ENCODE measurements around the gene C15orf39.

The C15orf39 gene

GRCh38 chr15:75193976-75194375 lies 7.7 kb upstream of the C15orf39 start:
- Histone ChIP-seq H3K27ac (ENCODE audit: low read depth, low read length) (no peak overlapping the region), H3K27me3 (ENCODE audit: control insufficient read depth, insufficient read depth, low read length) (no peaks in the 10 kb centered on the region), H3K4me1 (ENCODE audit: control insufficient read depth, insufficient read depth, low read length) (no peaks in the 10 kb centered on the region), H3K36me3 (ENCODE audit: control insufficient read depth, insufficient read depth, low read length) (no peaks in the 10 kb centered on the region), H3K9ac (ENCODE audit: low read length) (no peak overlapping the region), H3K4me3 (ENCODE audit: low read length) (no peak overlapping the region)

GRCh38 chr15:75194397-75194796 lies 7.3 kb upstream of the C15orf39 start:
- no peaks in the 10 kb centered on the region for H3K4me1 ChIP-seq (ENCODE audit: control insufficient read depth, insufficient read depth, low read length)
- no peaks in the 10 kb centered on the region for H3K36me3 ChIP-seq (ENCODE audit: control insufficient read depth, insufficient read depth, low read length)

GRCh38 chr15:75195122-75195765 lies 6.4 kb upstream of the C15orf39 start:
- no peak overlapping the region for H3K9ac ChIP-seq (ENCODE audit: low read length)
- H3K27ac ChIP-seq (ENCODE audit: low read depth, low read length), result no peak overlapping the region
- no peak overlapping the region for H3K4me3 ChIP-seq (ENCODE audit: low read length)

More at GRCh38 chr15:75194397-75194796, 7.3 kb upstream of the C15orf39 start:
- Histone ChIP-seq H3K4me3 (ENCODE audit: low read length) (no peak overlapping the region), H3K27ac (ENCODE audit: low read depth, low read length) (no peak overlapping the region), H3K9ac (ENCODE audit: low read length) (no peak overlapping the region), H3K27me3 (ENCODE audit: control insufficient read depth, insufficient read depth, low read length) (no peaks in the 10 kb centered on the region)

GRCh38 chr15:75195766-75196241 lies 5.9 kb upstream of the C15orf39 start:
- Histone ChIP-seq H3K9ac (ENCODE audit: low read length) (no peak overlapping the region), H3K27me3 (ENCODE audit: control insufficient read depth, insufficient read depth, low read length) (no peaks in the 10 kb centered on the region), H3K4me1 (ENCODE audit: control insufficient read depth, insufficient read depth, low read length) (peaks cover under 1% of the 10 kb centered on the region), H3K4me3 (ENCODE audit: low read length) (no peak overlapping the region), H3K27ac (ENCODE audit: low read depth, low read length) (no peak overlapping the region), H3K36me3 (ENCODE audit: control insufficient read depth, insufficient read depth, low read length) (no peaks in the 10 kb centered on the region)

More at GRCh38 chr15:75195122-75195765, 6.4 kb upstream of the C15orf39 start:
- H3K36me3 ChIP-seq (ENCODE audit: control insufficient read depth, insufficient read depth, low read length), result no peaks in the 10 kb centered on the region
- H3K27me3 ChIP-seq (ENCODE audit: control insufficient read depth, insufficient read depth, low read length), result no peaks in the 10 kb centered on the region
- H3K4me1 ChIP-seq (ENCODE audit: control insufficient read depth, insufficient read depth, low read length), result no peaks in the 10 kb centered on the region

GRCh38 chr15:75197062-75197630 lies 4.5 kb upstream of the C15orf39 start:
- Histone ChIP-seq H3K27ac (ENCODE audit: low read depth, low read length) (no peak overlapping the region), H3K9ac (ENCODE audit: low read length) (no peak overlapping the region), H3K36me3 (ENCODE audit: control insufficient read depth, insufficient read depth, low read length) (no peaks in the 10 kb centered on the region), H3K4me3 (ENCODE audit: low read length) (no peak overlapping the region), H3K4me1 (ENCODE audit: control insufficient read depth, insufficient read depth, low read length) (peaks cover 5% of the 10 kb centered on the region), H3K27me3 (ENCODE audit: control insufficient read depth, insufficient read depth, low read length) (no peaks in the 10 kb centered on the region)

- no peak overlapping the region for H3K4me3 ChIP-seq (ENCODE audit: low read length)
- H3K27ac ChIP-seq (ENCODE audit: low read depth, low read length), result no peak overlapping the region
- H3K4me1 ChIP-seq (ENCODE audit: control insufficient read depth, insufficient read depth, low read length), result peaks cover 8% of the 10 kb centered on the region
Observed at GRCh38 chr15:75198560-75199356, 2.9 kb upstream of the C15orf39 start.

GRCh38 chr15:75199357-75199940 lies 2.2 kb upstream of the C15orf39 start:
- H3K4me1 ChIP-seq (ENCODE audit: control insufficient read depth, insufficient read depth, low read length), result peaks cover 8% of the 10 kb centered on the region
- no peaks in the 10 kb centered on the region for H3K27me3 ChIP-seq (ENCODE audit: control insufficient read depth, insufficient read depth, low read length)
- no peak overlapping the region for H3K9ac ChIP-seq (ENCODE audit: low read length)
- no peak overlapping the region for H3K4me3 ChIP-seq (ENCODE audit: low read length)
- H3K36me3 ChIP-seq (ENCODE audit: control insufficient read depth, insufficient read depth, low read length), result no peaks in the 10 kb centered on the region
- no peak overlapping the region for H3K27ac ChIP-seq (ENCODE audit: low read depth, low read length)

More at GRCh38 chr15:75198560-75199356, 2.9 kb upstream of the C15orf39 start:
- Histone ChIP-seq H3K9ac (ENCODE audit: low read length) (no peak overlapping the region), H3K36me3 (ENCODE audit: control insufficient read depth, insufficient read depth, low read length) (no peaks in the 10 kb centered on the region), H3K27me3 (ENCODE audit: control insufficient read depth, insufficient read depth, low read length) (no peaks in the 10 kb centered on the region)

GRCh38 chr15:75200391-75200764 lies 1.3 kb upstream of the C15orf39 start:
- Histone ChIP-seq H3K27me3 (ENCODE audit: control insufficient read depth, insufficient read depth, low read length) (no peaks in the 10 kb centered on the region), H3K27ac (ENCODE audit: low read depth, low read length) (no peak overlapping the region), H3K4me3 (ENCODE audit: low read length) (peak overlapping the region; percentile 46), H3K9ac (ENCODE audit: low read length) (peak overlapping the region; percentile 20), H3K36me3 (ENCODE audit: control insufficient read depth, insufficient read depth, low read length) (no peaks in the 10 kb centered on the region), H3K4me1 (ENCODE audit: control insufficient read depth, insufficient read depth, low read length) (peaks cover 10% of the 10 kb centered on the region)

GRCh38 chr15:75200765-75201615 lies 692 bp upstream of the C15orf39 start:
- H3K27ac ChIP-seq (ENCODE audit: low read depth, low read length), result peak overlapping the region; percentile 72
- H3K36me3 ChIP-seq (ENCODE audit: control insufficient read depth, insufficient read depth, low read length), result no peaks in the 10 kb centered on the region
- H3K4me3 ChIP-seq (ENCODE audit: low read length), result peak overlapping the region; percentile 87
- H3K27me3 ChIP-seq (ENCODE audit: control insufficient read depth, insufficient read depth, low read length), result no peaks in the 10 kb centered on the region
- H3K9ac ChIP-seq (ENCODE audit: low read length), result peak overlapping the region; percentile 66
- H3K4me1 ChIP-seq (ENCODE audit: control insufficient read depth, insufficient read depth, low read length), result peaks cover 10% of the 10 kb centered on the region

GRCh38 chr15:75202251-75203016 lies 752 bp downstream of the C15orf39 start:
- H3K4me3 ChIP-seq (ENCODE audit: low read length), result peak overlapping the region; percentile 80
- H3K27me3 ChIP-seq (ENCODE audit: control insufficient read depth, insufficient read depth, low read length), result no peaks in the 10 kb centered on the region
- H3K36me3 ChIP-seq (ENCODE audit: control insufficient read depth, insufficient read depth, low read length), result peaks cover 4% of the 10 kb centered on the region
- H3K9ac ChIP-seq (ENCODE audit: low read length), result peak overlapping the region; percentile 79
- peak overlapping the region; percentile 60 for H3K27ac ChIP-seq (ENCODE audit: low read depth, low read length)
- H3K4me1 ChIP-seq (ENCODE audit: control insufficient read depth, insufficient read depth, low read length), result peaks cover 10% of the 10 kb centered on the region
